ENCODE measurements around the gene ACKR4.

Gene ACKR4

DNA sequence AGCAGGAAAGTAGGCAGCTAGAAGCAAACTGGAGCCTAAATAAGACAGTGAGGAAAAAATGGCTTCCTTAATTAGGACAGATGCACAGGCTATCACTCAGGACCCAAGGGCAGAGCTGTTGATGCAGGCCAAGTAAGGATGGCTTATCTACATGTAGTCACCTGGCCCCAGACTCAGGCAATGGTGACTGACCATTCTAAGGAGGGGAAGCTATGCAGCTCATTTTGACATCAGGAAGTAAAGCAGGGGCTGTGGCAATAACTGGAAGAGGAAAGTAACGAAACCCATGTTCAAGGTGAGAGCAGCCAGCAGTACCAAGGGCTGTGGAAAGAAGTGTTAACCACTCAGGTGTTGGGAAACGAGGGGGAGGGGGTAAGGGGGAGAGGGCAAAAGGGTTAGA is 46.3 kb downstream of the ACKR4 start:
- no peak for DNase-seq

- no peak for DNase-seq
Measured at GRCh38 chr3:132645058-132645457, 48.0 kb downstream of the ACKR4 start.

GRCh38 chr3:132650153-132650552 is 53.1 kb downstream of the ACKR4 start:
- DNase-seq, result no peak

Data from activated CD4-positive, alpha-beta T cell treated with anti-CD3 and anti-CD28 coated beads for 4 hours (primary cell).